Left lung (tissue), 10 donors: ENCODE data around the gene EFHC2. TPM values are rescaled to one million over a fixed set of nuclear protein-coding genes. Genes with fewer than 3 reads are reported as not detected.
A peak's percentile ranks its signal among the peaks of the same experiment; 100 is the strongest.
"Not testable (repeated sequence)": the region's sequence is repeated elsewhere in the genome, so short reads cannot be mapped to it uniquely, and the experiment has no call there.

Source experiments
- ATAC-seq: fragments of 200-7000 bp; cut with Tn5 transposase; one replicate; pipeline ENCODE4 v1.9.1; 2020; ENCODE audit warnings: moderate library complexity
- DNase-seq, 4 donors: peaks; one replicate each; pipeline ENCODE4 v3.0.0-alpha.2; 2013 to 2020
- H3K27ac ChIP-seq, 2 donors: fragments of 200-600 bp; sonication (generic) in 1 of 2; one replicate each; pipeline versions ENCODE4 v1.5.0 to v1.8.0; 2020 to 2021
- H3K27me3 ChIP-seq, 2 donors: fragments of 200-600 bp; sonication (generic) in 1 of 2; one replicate each; pipeline versions ENCODE4 v1.5.0 to v1.8.0; 2020 to 2021
- H3K36me3 ChIP-seq, 2 donors: fragments of 200-600 bp; sonication (generic) in 1 of 2; one replicate each; pipeline versions ENCODE4 v1.5.0 to v1.8.0; 2020 to 2021
- H3K4me1 ChIP-seq, 2 donors: fragments of 200-600 bp; one replicate each; pipeline ENCODE4 v1.8.0; 2021
- H3K4me3 ChIP-seq, 2 donors: fragments of 200-600 bp; sonication (generic) in 1 of 2; one replicate each; pipeline versions ENCODE4 v1.5.0 to v1.8.0; 2020 to 2021; ENCODE audit warnings: mild to moderate bottlenecking in 1 of 2
- H3K9me3 ChIP-seq, 2 donors: fragments of 200-600 bp; sonication (generic) in 1 of 2; one replicate each; pipeline versions ENCODE4 v1.5.0 to v1.8.0; 2020 to 2021
- CTCF ChIP-seq, 2 donors: fragments of 200-600 bp; sonication (generic) in 1 of 2; IDR thresholded peaks; one replicate each; pipeline versions ENCODE4 v1.5.0 to v1.8.0; 2021; ENCODE audit warnings: antibody characterized with exemption in 2 of 2
- intact Hi-C, 2 donors: fragments of 100-400 bp; cut with DNase I; formaldehyde crosslinking; loops; one replicate each; pipeline versions ENCODE4 v1.11.2 to v1.14.2; 2022
- polyA plus RNA-seq, 6 donors: library from polyadenylated mRNA; unstranded; fragments of 120-200 nt; gene quantifications; one replicate each; pipeline ENCODE4 v1.2.1, GENCODE V29; 2013; ENCODE audit not compliant: insufficient read length in 6 of 6
- total RNA-seq, 2 donors: library from RNA; stranded (reverse); fragmentation: NEBNext Ultra II Directional; extraction: Animal tissue kit (Norgen Biotek cat#: 25700); gene quantifications; one replicate each; pipeline ENCODE4 v1.2.1, GENCODE V29; 2021
- donor health status: DM: no; HTN: yes; CAD: no.
- donor health status: DM: no; HTN: no; CAD: no.

Gene EFHC2
- total and polyA plus RNA-seq, 8 donors, result 0.85 to 6.0 (median 4.2) TPM

GRCh38 chrX:44203791-44204190 lies 139.7 kb downstream of the EFHC2 start:
- Histone ChIP-seq H3K27ac (no peak overlapping the region), H3K36me3 (no peaks in the 10 kb centered on the region), H3K4me1 (no peaks in the 10 kb centered on the region), H3K27me3 (no peaks in the 10 kb centered on the region), H3K9me3 (no peaks in the 10 kb centered on the region), H3K4me3 (no peak overlapping the region)
- intact Hi-C loops, result no loop called here
- ATAC-seq (no peak), DNase-seq (no peak)
- TF ChIP-seq CTCF (IDR thresholded peaks at IDR 0.05), result no peak

GRCh38 chrX:44202596-44202995 lies 140.9 kb downstream of the EFHC2 start:
- no peak for DNase-seq
- no peaks in the 10 kb centered on the region for H3K9me3 ChIP-seq
- intact Hi-C loops, result no loop called here

GRCh38 chrX:44189116-44189515 lies 154.4 kb downstream of the EFHC2 start:
- Histone ChIP-seq H3K27ac (no peak overlapping the region), H3K4me3 (no peak overlapping the region), H3K27me3 (no peaks in the 10 kb centered on the region), H3K36me3 (no peaks in the 10 kb centered on the region), H3K9me3 (no peaks in the 10 kb centered on the region), H3K4me1 (no peaks in the 10 kb centered on the region)
- intact Hi-C loops, result no loop called here
- no peak for TF ChIP-seq CTCF (IDR thresholded peaks at IDR 0.05)
- ATAC-seq, result no peak
- DNase-seq, result no peak

More at GRCh38 chrX:44202596-44202995, 140.9 kb downstream of the EFHC2 start:
- no peak for TF ChIP-seq CTCF (IDR thresholded peaks at IDR 0.05)
- H3K4me3 ChIP-seq, result no peak overlapping the region
- no peaks in the 10 kb centered on the region for H3K36me3 ChIP-seq
- no peak for ATAC-seq
- no peaks in the 10 kb centered on the region for H3K4me1 ChIP-seq
- H3K27ac ChIP-seq, result no peak overlapping the region
- peaks cover 0 to 7% of the 10 kb centered on the region in 2 donors for H3K27me3 ChIP-seq

GRCh38 chrX:44187915-44188314 lies 155.6 kb downstream of the EFHC2 start:
- H3K4me3 ChIP-seq, DNase-seq, H3K36me3 ChIP-seq, ATAC-seq, H3K9me3 ChIP-seq, intact Hi-C loops, H3K4me1 ChIP-seq, H3K27me3 ChIP-seq, H3K27ac ChIP-seq: not testable (repeated sequence)

GRCh38 chrX:44183329-44183728 lies 160.1 kb downstream of the EFHC2 start:
- no peak for TF ChIP-seq CTCF (IDR thresholded peaks at IDR 0.05)
- H3K27ac ChIP-seq, result no peak overlapping the region
- H3K36me3 ChIP-seq, result no peaks in the 10 kb centered on the region
- no peaks in the 10 kb centered on the region for H3K4me1 ChIP-seq
- H3K9me3 ChIP-seq, result no peaks in the 10 kb centered on the region
- no peak overlapping the region for H3K4me3 ChIP-seq
- intact Hi-C loops, result no loop called here
- H3K27me3 ChIP-seq, result no peaks in the 10 kb centered on the region
- DNase-seq (peak in 1 of 4 donors; percentile 5), ATAC-seq (peak; percentile 25)

GRCh38 chrX:44178274-44179053 lies 165.0 kb downstream of the EFHC2 start:
- no peak for TF ChIP-seq CTCF (IDR thresholded peaks at IDR 0.05)
- DNase-seq, result no peak
- H3K36me3 ChIP-seq, result no peaks in the 10 kb centered on the region
- H3K27ac ChIP-seq, result no peak overlapping the region
- no peak for ATAC-seq
- no peaks in the 10 kb centered on the region for H3K4me1 ChIP-seq
- no peaks in the 10 kb centered on the region for H3K9me3 ChIP-seq
- H3K4me3 ChIP-seq, result no peak overlapping the region
- intact Hi-C loops, result no loop called here
- no peaks in the 10 kb centered on the region for H3K27me3 ChIP-seq
